Neuron (in vitro differentiated cells): ENCODE results near the gene LMO7.
"Not testable (repeated sequence)": the region's sequence is repeated elsewhere in the genome, so short reads cannot be mapped to it uniquely, and the experiment has no call there.

ENCODE experiments used
- H2AFZ ChIP-seq: one replicate; pipeline ENCODE4 v1.6.1; 2013; ENCODE audit warnings: low read depth, mild to moderate bottlenecking, inconsistent platforms, low read length, moderate library complexity
- H3K27me3 ChIP-seq: one replicate; pipeline ENCODE4 v1.6.1; 2013; ENCODE audit warnings: low read length; ENCODE audit not compliant: insufficient read depth
- H3K36me3 ChIP-seq: one replicate; pipeline ENCODE4 v1.6.1; 2013; ENCODE audit warnings: low read length; ENCODE audit not compliant: insufficient read depth
- H3K4me1 ChIP-seq: one replicate; pipeline ENCODE4 v1.6.1; 2013; ENCODE audit warnings: low read length; ENCODE audit not compliant: insufficient read depth
- H3K4me3 ChIP-seq: 2 replicates; pipeline ENCODE4 v1.5.1; 2013; ENCODE audit warnings: mild to moderate bottlenecking, low read length, moderate library complexity
- H3K9me3 ChIP-seq: one replicate; pipeline ENCODE4 v1.6.1; 2013; ENCODE audit warnings: low read length

LMO7 gene

GRCh38 chr13:75691183-75691582, 55.1 kb downstream of the LMO7 start:
- H3K27me3 ChIP-seq = no peaks in the 10 kb centered on the region
- H3K9me3 ChIP-seq = no peaks in the 10 kb centered on the region
- H3K36me3 ChIP-seq = no peaks in the 10 kb centered on the region
- H3K4me3 ChIP-seq = no peak overlapping the region
- no peaks in the 10 kb centered on the region for H3K4me1 ChIP-seq
- no peak overlapping the region for H2AFZ ChIP-seq

DNA sequence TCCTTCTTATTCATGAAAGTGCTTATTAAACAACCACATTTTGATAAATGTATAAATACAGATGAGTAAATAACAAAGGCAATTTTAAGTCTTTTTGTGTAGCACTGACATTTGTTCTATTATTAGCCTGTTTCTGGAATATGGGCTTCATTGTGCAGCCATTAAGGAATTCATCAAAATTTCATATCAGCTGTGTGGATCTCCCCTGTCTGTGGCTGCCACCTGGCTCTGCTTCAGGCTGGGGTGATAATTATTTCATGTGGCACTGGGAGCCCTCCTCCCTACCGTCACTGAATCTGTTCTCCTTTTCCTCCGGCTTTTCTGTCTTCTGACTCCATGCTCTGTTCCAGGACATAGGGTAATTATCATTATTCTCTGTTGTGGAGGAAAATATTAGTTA, 57.1 kb downstream of the LMO7 start:
- Histone ChIP-seq H3K4me3 (no peak overlapping the region), H2AFZ (no peak overlapping the region), H3K9me3 (no peaks in the 10 kb centered on the region), H3K4me1 (no peaks in the 10 kb centered on the region), H3K27me3 (no peaks in the 10 kb centered on the region), H3K36me3 (no peaks in the 10 kb centered on the region)

GRCh38 chr13:75694722-75695121, 58.6 kb downstream of the LMO7 start:
- Histone ChIP-seq H3K4me3 (no peak overlapping the region), H3K9me3 (no peaks in the 10 kb centered on the region), H3K4me1 (no peaks in the 10 kb centered on the region), H3K36me3 (no peaks in the 10 kb centered on the region), H3K27me3 (no peaks in the 10 kb centered on the region), H2AFZ (no peak overlapping the region)

GRCh38 chr13:75695908-75696307, 59.8 kb downstream of the LMO7 start:
- H3K9me3 ChIP-seq, H3K27me3 ChIP-seq, H2AFZ ChIP-seq, H3K4me3 ChIP-seq, H3K4me1 ChIP-seq, H3K36me3 ChIP-seq: not testable (repeated sequence)

DNA sequence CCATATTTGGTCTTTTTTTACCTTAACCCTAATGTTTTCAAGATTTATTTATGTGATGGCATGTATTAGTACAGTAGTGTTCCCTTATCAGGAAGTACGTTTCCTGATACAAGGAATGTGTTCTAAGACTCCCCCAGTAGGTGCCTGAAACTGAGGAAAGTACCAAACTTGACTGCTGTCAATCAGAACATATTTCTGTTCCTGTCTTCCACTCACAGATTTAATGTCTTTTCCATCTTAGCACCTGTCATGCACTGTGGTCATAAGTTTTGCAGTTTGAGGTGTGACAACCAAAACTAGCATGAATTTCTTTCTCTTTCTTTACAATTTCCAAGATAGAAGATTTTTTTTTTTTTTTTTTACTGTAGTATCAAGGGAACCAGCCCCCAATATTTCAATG, 62.9 kb downstream of the LMO7 start:
- no peak overlapping the region for H3K4me3 ChIP-seq

DNA sequence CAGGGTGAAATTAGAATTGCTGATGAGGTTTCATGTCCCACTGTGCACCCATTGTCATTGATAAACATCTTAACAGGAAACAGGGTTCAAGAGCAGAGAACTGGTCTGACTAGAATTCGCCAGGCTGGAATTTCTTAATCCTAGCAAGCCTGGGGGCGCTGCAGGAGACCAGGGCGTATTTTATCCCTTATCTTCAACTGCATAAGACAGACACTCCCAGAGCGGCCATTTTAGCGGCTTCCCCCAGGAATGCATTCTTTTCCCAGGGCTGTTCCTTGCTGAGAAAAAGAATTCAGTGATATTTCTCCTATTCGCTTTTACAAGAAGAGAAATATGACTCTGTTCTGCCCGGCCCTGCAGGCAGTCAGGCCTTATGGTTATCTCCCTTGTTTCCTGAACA, 63.6 kb downstream of the LMO7 start:
- H3K9me3 ChIP-seq, H3K4me3 ChIP-seq, H3K36me3 ChIP-seq, H3K27me3 ChIP-seq, H2AFZ ChIP-seq, H3K4me1 ChIP-seq: not testable (repeated sequence)

More for the DNA sequence above, 62.9 kb downstream of the LMO7 start:
- Histone ChIP-seq H3K4me1 (no peaks in the 10 kb centered on the region), H3K27me3 (no peaks in the 10 kb centered on the region), H3K36me3 (no peaks in the 10 kb centered on the region), H2AFZ (no peak overlapping the region), H3K9me3 (no peaks in the 10 kb centered on the region)

- Histone ChIP-seq H3K9me3 (no peaks in the 10 kb centered on the region), H3K27me3 (no peaks in the 10 kb centered on the region), H2AFZ (no peak overlapping the region), H3K4me3 (no peak overlapping the region), H3K36me3 (no peaks in the 10 kb centered on the region), H3K4me1 (no peaks in the 10 kb centered on the region)
Measured at GRCh38 chr13:75700552-75700951, 64.4 kb downstream of the LMO7 start.

DNA sequence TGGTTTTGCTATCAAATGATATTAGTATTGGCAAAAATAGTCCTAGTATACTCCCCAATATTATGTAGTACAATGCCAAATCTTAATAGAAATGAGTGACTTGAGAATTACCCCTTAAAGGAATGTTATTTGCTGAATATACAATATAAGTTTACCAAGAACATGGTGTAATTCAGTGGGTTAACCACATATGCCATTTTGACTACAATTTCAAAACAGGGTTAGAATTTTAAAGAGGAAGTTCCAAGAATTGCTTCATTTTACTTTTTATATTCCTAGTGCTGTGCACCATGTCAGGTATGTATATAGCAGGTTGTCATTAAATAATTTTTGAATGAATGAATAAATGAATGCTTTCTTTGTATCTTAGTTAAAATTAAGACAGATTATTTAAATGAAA, 66.3 kb downstream of the LMO7 start:
- H3K36me3 ChIP-seq = no peaks in the 10 kb centered on the region
- no peaks in the 10 kb centered on the region for H3K27me3 ChIP-seq
- H3K9me3 ChIP-seq = no peaks in the 10 kb centered on the region
- H3K4me1 ChIP-seq = no peaks in the 10 kb centered on the region
- H2AFZ ChIP-seq = no peak overlapping the region
- H3K4me3 ChIP-seq = no peak overlapping the region

DNA sequence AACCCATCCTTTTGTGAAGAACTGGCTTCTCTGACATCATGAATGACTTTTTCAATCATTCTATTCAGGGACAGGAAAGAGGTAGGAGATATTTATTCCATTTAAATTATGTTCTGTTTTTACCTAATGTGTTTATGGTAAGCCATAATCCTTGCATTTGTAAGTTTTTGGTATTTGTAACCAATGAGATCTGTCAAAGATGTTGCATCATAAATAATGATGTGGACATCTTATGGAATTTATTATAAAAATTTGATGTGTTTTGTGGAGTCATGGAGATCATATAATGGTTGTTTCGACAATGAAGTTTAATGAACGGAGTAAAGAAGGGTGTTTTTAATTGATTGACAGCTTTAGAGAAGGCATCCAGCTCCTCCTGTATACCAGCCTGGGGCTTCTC, 67.6 kb downstream of the LMO7 start:
- Histone ChIP-seq H3K4me1 (no peaks in the 10 kb centered on the region), H3K36me3 (no peaks in the 10 kb centered on the region)

DNA sequence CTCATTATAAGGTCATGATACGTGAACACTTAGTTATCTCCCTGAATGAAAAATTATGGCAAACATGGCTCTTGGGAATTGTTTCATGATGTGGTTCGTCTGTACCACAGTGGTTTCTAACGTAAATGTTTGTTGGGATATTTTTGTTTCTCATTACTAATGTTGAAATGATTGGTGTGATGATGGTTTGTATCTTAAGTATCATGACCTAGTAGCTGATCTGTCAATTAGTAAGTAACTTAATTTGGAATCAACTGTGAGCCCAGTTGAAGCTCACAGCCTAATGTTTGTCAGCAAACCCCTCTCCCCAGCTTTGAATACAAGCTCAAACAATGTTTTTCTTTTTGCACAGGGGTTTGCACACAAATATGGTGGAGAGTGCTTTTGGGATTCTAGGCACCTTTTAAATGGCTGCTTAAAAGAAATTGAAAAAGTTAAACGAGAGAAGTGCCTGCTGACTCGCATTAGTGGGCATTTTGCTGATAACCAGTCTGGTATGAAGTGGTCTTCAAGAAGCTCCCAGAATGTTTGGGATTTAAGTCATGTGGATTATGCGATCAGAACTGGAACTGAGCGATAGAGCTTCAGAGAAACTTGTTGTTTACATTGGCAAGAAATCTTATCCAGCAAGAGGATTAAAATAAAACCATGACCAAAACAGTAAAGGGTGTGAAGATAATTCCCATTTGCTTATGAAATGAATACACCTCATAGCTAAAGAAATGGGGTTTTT, 68.2 kb downstream of the LMO7 start:
- Histone ChIP-seq H2AFZ (no peak overlapping the region), H3K9me3 (no peaks in the 10 kb centered on the region), H3K27me3 (no peaks in the 10 kb centered on the region), H3K4me1 (no peaks in the 10 kb centered on the region), H3K36me3 (no peaks in the 10 kb centered on the region), H3K4me3 (no peak overlapping the region)

More for the DNA sequence above, 67.6 kb downstream of the LMO7 start:
- Histone ChIP-seq H2AFZ (no peak overlapping the region), H3K9me3 (no peaks in the 10 kb centered on the region), H3K4me3 (no peak overlapping the region), H3K27me3 (no peaks in the 10 kb centered on the region)

DNA sequence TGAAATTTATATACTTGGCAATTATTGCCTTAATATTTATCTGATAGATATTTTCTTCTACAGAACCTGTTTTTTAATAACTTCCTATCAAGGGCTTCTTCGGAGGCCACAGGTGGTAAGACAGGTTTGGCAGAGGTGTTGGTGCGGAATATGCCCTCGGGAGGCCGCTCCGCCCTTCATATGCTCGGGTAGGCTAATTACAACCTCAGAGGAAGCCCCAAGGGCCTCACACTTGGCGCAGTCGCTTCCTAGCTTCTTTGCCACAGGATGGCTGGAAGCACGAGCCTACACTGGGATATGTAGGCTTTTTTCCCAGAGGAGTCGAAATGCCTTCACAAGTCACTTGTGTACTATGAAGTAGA, 68.8 kb downstream of the LMO7 start:
- no peak overlapping the region for H2AFZ ChIP-seq
- H3K27me3 ChIP-seq = no peaks in the 10 kb centered on the region
- no peak overlapping the region for H3K4me3 ChIP-seq
- H3K36me3 ChIP-seq = no peaks in the 10 kb centered on the region
- H3K9me3 ChIP-seq = no peaks in the 10 kb centered on the region
- no peaks in the 10 kb centered on the region for H3K4me1 ChIP-seq

- Histone ChIP-seq H3K4me1 (no peaks in the 10 kb centered on the region), H3K36me3 (no peaks in the 10 kb centered on the region), H3K27me3 (no peaks in the 10 kb centered on the region), H2AFZ (no peak overlapping the region), H3K9me3 (no peaks in the 10 kb centered on the region), H3K4me3 (no peak overlapping the region)
Measured at GRCh38 chr13:75705395-75705794, 69.3 kb downstream of the LMO7 start.

DNA sequence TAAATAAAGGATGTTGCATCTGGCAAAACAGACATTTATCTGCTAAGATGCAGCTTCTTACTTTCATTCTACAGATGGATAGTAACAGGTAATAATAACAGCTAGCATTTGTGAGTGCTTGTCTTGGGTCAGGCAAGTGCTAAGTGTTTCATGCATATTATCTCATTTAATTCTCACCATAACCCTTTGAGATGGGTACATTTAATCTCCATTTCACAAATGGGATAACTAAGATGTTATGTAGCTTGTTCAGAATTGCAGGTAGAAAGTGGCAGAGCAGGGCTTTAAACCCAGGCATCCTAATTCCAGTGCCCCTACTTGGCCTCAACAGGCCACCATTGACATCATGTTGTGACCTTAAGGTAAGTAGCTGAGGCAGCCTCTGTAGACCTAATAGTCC, 69.8 kb downstream of the LMO7 start:
- Histone ChIP-seq H2AFZ (no peak overlapping the region), H3K27me3 (no peaks in the 10 kb centered on the region), H3K4me1 (no peaks in the 10 kb centered on the region), H3K36me3 (no peaks in the 10 kb centered on the region), H3K4me3 (no peak overlapping the region), H3K9me3 (no peaks in the 10 kb centered on the region)

GRCh38 chr13:75713852-75714251, 77.7 kb downstream of the LMO7 start:
- H2AFZ ChIP-seq = no peak overlapping the region
- no peaks in the 10 kb centered on the region for H3K27me3 ChIP-seq
- H3K4me3 ChIP-seq = no peak overlapping the region
- H3K9me3 ChIP-seq = peaks cover 2% of the 10 kb centered on the region
- no peaks in the 10 kb centered on the region for H3K4me1 ChIP-seq
- H3K36me3 ChIP-seq = no peaks in the 10 kb centered on the region
